ENCODE results near the gene GATB.
A peak's percentile ranks its signal among the peaks of the same experiment; 100 is the strongest.
"Not testable (repeated sequence)": the region's sequence is repeated elsewhere in the genome, so short reads cannot be mapped to it uniquely, and the experiment has no call there.

GATB gene

DNA sequence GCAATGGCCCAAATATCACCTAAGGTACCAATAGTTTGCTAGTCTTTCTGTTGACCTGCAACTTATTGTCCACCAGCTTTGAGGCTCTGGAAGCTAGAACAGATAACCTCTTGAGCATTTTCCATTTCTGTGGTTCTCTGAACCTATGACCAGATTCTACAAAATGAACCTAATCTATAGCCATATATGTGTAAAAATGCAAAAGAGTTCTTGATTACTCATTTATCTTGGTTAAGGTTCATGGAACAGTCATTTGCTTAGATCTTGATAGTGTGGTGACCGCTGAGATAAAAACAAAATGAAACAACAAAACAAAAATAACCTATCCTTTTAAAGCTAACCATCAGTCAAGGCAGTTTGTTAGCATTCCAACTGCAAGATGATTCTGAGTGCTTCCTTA, 9.3 kb upstream of the GATB start:
- H3K27me3 Mint-ChIP-seq: peaks cover 20% of the 10 kb centered on the region
- no peak overlapping the region for H3K4me3 Mint-ChIP-seq
- H3K36me3 Mint-ChIP-seq (ENCODE audit: low read depth): peaks cover 4% of the 10 kb centered on the region

DNA sequence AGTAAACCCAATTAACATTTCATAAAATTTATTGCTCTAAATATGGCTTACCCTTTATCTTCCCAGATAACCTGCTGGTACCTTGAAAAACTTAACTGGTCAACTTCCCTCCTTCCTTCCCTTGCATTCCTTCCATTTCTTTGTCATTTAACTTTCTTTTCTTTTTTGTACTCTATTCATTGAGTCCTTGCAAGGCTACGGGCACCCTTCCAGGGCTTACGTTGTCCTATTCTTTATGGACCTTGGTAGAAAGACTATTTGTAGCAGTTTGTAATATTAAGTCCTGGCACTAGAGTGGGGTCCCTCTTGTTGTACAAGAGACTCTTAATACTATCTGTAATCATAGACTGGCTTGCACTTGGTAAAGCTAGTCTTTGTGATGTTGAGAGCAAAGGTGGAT, 8.0 kb upstream of the GATB start:
- H3K9me3 Mint-ChIP-seq: peaks cover 3% of the 10 kb centered on the region
- H3K27me3 Mint-ChIP-seq: peaks cover 15% of the 10 kb centered on the region
- no peak overlapping the region for H3K27ac Mint-ChIP-seq
- no peaks in the 10 kb centered on the region for H3K36me3 Mint-ChIP-seq (ENCODE audit: low read depth)
- no peak overlapping the region for H3K4me3 Mint-ChIP-seq
- no peaks in the 10 kb centered on the region for H3K4me1 Mint-ChIP-seq (ENCODE audit: low read depth)

More for the DNA sequence above, 9.3 kb upstream of the GATB start:
- Mint-ChIP-seq H3K4me1 (ENCODE audit: low read depth) (no peaks in the 10 kb centered on the region), H3K9me3 (peaks cover 13% of the 10 kb centered on the region), H3K27ac (no peak overlapping the region)

DNA sequence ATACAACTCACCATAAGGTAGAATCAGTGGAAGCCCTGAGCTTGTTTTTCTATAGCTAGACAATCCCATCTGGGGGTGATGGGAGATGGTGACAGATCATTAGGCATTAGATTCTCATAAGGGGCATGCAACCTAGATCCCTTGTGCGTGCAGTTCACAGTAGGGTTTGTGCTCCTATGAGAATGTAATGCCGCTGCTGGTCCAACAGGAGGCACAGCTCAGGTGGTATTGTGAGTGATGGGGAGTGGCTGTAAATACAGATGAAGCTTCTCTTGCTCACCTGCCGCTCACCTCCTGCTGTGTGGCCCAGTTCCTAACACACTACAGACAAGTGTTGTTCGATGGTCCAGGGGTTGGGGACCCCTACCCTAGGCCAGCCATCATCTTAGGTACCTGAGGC, 5.9 kb upstream of the GATB start:
- Mint-ChIP-seq H3K4me1 (ENCODE audit: low read depth) (peaks cover 1% of the 10 kb centered on the region), H3K27ac (no peak overlapping the region), H3K27me3 (peaks cover 15% of the 10 kb centered on the region), H3K36me3 (ENCODE audit: low read depth) (no peaks in the 10 kb centered on the region), H3K4me3 (no peak overlapping the region), H3K9me3 (peaks cover 3% of the 10 kb centered on the region)

DNA sequence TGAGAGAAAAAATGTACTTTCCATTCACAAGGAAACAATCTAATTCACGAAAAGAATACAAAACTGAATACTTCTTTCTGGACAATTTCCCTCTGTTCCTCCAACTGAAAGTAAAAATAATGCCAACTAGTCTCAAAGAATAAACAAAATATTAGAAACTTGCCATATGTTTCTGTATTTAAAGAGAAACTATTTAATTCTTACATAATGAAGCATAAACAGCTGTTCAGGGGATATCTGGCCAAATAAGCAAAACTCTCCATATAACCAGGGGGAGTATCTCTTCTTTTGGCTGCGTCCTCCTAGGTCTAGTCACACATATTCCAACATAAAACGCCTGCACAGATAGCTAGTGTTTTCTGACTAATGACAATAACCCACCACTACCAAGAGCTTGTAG, 805 bp downstream of the GATB start:
- H3K4me3 Mint-ChIP-seq: peak overlapping the region; percentile 100
- peak overlapping the region; percentile 99 for H3K27ac Mint-ChIP-seq
- peaks cover 21% of the 10 kb centered on the region for H3K36me3 Mint-ChIP-seq (ENCODE audit: low read depth)
- H3K27me3 Mint-ChIP-seq: no peaks in the 10 kb centered on the region
- peaks cover 8% of the 10 kb centered on the region for H3K9me3 Mint-ChIP-seq
- H3K4me1 Mint-ChIP-seq (ENCODE audit: low read depth): peaks cover 19% of the 10 kb centered on the region

DNA sequence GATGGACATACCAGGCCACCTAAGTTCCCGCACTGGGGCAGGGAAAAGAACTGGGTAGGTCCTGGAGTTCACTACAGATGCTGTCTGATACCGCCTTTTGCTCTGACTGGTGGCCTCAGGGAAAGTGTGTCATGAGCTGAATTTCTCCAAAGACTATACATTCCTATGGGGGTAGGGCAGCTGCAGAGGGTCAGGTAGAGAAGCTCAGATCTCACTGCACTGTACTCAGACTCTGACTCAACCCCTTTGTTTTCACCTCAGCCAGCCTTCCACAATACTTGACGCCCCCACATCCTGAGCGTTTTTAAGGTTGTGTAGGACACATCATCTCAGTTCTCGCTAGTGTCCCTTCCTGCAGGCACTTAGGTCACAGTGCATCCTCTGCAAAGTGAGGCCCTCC, 7.8 kb downstream of the GATB start:
- no peaks in the 10 kb centered on the region for H3K4me1 Mint-ChIP-seq (ENCODE audit: low read depth)
- H3K36me3 Mint-ChIP-seq (ENCODE audit: low read depth): peaks cover 43% of the 10 kb centered on the region
- H3K4me3 Mint-ChIP-seq: no peak overlapping the region
- no peaks in the 10 kb centered on the region for H3K27me3 Mint-ChIP-seq
- H3K27ac Mint-ChIP-seq: no peak overlapping the region
- no peaks in the 10 kb centered on the region for H3K9me3 Mint-ChIP-seq

DNA sequence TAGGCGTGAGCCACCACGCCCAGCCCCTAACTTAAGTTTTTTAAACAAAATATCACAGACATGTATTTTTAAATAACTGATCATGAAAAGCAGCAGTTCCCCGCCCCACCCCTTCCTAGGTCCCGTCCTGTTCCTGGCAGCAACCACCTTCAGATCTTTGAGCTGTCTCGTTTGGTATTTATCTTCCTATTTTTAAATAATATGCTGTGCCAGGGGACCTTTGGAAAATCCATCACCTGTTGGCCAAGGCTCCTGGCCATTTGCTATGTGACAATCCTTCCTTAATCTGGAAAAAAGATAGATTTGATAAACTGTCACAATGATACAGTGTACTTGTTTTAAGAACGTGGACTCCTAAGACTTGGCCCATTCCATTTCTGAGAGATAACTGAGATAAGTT, 10.7 kb downstream of the GATB start:
- no peaks in the 10 kb centered on the region for H3K9me3 Mint-ChIP-seq
- H3K27ac Mint-ChIP-seq: no peak overlapping the region
- H3K4me3 Mint-ChIP-seq: no peak overlapping the region
- peaks cover 32% of the 10 kb centered on the region for H3K36me3 Mint-ChIP-seq (ENCODE audit: low read depth)
- H3K4me1 Mint-ChIP-seq (ENCODE audit: low read depth): no peaks in the 10 kb centered on the region
- H3K27me3 Mint-ChIP-seq: no peaks in the 10 kb centered on the region

DNA sequence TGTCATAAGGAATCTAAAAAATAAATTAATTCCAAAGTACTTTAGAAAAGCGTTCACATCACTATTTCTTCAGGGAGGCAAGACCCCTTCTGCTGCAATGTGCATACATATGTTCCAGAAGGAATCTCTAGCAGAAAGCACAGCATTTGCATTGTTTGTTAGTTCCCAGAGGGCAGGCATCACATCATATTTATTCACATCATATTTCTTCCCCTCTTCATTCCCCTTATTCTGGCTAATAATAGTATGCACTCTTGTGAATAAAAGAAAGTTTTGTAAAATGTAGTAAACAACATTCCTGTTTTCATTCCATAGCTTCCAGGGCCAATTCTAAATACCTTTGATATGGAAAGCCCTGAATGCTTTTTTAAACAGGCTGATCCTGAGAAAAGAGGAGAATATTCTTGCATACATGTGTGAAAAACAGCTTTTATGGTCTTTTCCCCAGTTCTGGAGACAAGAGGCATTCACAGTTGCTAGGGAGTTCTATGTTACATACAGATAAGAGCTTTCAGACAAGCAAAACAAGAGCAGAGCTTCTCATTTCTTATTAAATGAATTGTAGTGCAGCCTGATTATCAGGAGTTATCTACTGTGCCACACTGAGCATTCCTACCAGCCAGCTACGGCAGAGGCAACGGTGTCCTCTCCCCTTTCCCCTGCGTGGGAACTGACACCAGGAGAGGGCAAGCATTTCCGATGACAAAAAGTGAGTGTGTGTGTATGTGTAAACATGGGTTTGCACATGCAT, 15.2 kb downstream of the GATB start:
- peaks cover 6% of the 10 kb centered on the region for H3K4me1 Mint-ChIP-seq (ENCODE audit: low read depth)
- H3K27ac Mint-ChIP-seq: no peak overlapping the region
- peaks cover 20% of the 10 kb centered on the region for H3K36me3 Mint-ChIP-seq (ENCODE audit: low read depth)
- no peak overlapping the region for H3K4me3 Mint-ChIP-seq
- H3K9me3 Mint-ChIP-seq: no peaks in the 10 kb centered on the region
- H3K27me3 Mint-ChIP-seq: no peaks in the 10 kb centered on the region

DNA sequence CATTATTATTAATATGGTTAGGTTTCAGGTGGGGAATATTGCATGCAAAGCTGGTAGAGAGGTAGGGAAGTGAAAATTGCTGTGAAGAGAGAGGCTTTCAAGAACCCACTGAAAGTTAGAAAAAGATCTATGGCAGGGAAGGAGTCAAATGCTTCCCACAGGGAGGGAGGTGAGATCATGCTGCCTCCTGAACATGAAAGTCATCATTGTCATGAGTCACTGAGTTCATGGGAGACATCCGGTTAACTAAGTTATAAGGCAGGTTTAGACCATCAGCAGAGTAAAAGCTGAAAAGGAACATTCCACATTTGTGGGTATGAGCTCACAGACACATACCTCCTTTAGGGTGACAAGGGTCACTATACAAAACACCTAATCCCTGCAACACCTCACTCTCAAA, 16.2 kb downstream of the GATB start:
- Mint-ChIP-seq H3K9me3 (no peaks in the 10 kb centered on the region), H3K4me3 (no peak overlapping the region), H3K27me3 (no peaks in the 10 kb centered on the region), H3K27ac (no peak overlapping the region), H3K4me1 (ENCODE audit: low read depth) (peaks cover 6% of the 10 kb centered on the region), H3K36me3 (ENCODE audit: low read depth) (peaks cover 26% of the 10 kb centered on the region)

DNA sequence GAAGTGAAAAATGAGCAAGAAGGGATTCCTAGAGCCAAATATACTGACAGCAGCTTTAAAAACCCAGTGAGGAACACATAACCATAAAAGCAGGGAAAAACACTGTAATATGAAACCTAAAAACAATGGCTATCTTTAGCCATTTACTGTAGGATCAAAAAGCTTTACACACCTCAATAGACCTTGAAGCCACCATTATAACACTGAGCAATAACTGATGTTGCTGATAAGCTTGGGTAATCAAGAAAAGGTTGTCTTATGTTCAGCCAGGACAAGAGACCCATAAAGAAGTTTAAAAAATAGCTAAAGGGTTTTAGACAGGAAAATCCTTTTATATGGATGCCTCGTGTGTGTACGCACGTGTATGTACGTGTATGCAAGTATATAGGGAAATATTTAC, 16.9 kb downstream of the GATB start:
- Mint-ChIP-seq H3K27me3 (no peaks in the 10 kb centered on the region), H3K4me3 (no peak overlapping the region), H3K9me3 (peaks cover under 1% of the 10 kb centered on the region), H3K36me3 (ENCODE audit: low read depth) (peaks cover 32% of the 10 kb centered on the region), H3K4me1 (ENCODE audit: low read depth) (peaks cover 6% of the 10 kb centered on the region), H3K27ac (no peak overlapping the region)

DNA sequence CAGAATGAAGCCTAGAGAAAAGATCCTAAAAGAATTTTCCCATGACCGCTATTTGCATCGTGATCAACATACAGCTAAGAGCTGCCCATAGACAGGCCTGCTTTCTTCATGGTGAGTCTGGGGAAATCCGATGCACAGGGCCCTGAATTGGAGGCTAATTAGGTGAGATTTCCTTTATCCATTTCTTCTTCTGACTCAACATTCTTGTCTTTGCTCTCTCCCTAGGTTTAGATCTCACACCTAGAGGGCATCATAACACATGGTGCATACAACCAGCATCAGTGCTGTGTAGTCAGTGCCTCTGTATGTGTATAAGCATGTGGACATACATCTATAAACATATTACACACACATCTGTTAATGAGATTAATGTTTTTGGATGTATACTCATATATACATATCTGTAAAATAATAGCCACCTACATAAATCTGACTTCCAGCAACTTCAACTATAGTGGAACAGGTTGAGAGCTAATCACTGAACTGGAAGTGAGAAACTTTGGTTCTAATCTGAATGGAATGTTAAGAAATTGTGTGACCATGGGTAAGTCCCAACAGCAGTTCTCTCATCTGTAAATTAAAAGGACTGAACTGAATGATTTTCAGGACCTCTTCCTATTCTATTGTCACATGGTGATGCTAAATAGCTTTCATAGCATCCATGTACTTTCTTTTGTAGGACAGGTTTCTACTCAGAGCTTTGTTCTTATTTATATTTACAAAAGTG, 17.5 kb downstream of the GATB start:
- Mint-ChIP-seq H3K9me3 (peaks cover 6% of the 10 kb centered on the region), H3K4me3 (no peak overlapping the region), H3K4me1 (ENCODE audit: low read depth) (peaks cover 6% of the 10 kb centered on the region), H3K36me3 (ENCODE audit: low read depth) (peaks cover 38% of the 10 kb centered on the region), H3K27me3 (no peaks in the 10 kb centered on the region), H3K27ac (no peak overlapping the region)

DNA sequence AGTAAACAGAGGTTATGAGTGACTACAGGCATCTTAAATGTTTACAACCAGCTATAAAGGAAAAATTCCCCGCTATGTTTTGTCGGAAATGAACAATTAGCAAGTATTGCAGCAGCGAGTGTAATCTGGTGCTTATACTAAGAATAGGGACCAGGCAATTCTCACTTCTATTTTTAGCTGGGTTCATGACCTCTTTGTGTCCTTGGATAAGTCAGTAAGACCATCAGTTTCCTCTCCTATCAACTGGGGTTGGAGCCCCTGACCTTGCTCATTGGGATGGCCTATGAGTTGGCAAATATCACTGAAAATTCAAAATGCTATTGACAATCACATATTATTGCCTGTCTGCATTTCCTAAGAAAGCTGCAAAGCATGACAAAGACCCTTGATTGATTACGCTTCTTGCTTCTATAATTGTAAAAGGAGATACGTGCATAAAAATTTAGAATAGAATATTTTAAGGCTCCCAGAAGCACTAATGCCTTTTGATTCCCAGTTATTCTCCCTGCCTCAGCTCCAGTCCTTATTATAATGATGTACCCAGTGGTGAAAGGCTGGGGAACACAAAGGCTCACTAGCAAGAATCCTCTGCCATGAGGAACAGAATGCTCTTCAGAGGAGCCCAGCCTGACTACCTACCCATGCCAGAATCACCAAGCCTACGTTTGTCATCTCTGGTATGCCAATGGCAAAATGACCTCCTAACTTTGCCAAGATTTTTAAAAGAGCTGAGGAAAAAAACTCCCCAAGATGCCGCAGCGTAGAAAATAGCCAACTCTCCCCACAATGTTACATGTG, 21.9 kb downstream of the GATB start:
- Mint-ChIP-seq H3K36me3 (ENCODE audit: low read depth) (peaks cover 65% of the 10 kb centered on the region), H3K4me1 (ENCODE audit: low read depth) (no peaks in the 10 kb centered on the region), H3K9me3 (peaks cover 29% of the 10 kb centered on the region), H3K27me3 (no peaks in the 10 kb centered on the region), H3K27ac (no peak overlapping the region), H3K4me3 (no peak overlapping the region)

DNA sequence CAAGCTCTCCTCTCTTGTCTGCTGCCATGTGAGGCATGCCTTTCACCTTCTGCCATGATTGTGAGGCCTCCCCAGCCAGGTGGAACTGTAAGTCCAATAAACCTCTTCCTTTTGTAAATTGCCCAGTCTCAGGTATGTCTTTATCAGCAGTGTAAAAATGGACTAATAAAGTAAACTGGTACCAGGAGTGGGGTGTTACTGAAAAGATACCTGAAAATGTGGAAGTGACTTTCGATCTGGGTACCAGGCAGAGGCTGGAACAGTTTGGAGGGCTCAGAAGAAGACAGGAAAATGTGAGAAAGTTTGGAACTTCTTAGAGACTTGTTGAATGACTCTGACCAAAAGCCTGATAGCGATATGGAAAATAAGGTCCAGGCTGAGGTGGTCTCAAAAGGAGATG, 24.0 kb downstream of the GATB start:
- H3K9me3 Mint-ChIP-seq: peaks cover 29% of the 10 kb centered on the region
- H3K36me3 Mint-ChIP-seq (ENCODE audit: low read depth): peaks cover 64% of the 10 kb centered on the region
- H3K27ac Mint-ChIP-seq; H3K4me3 Mint-ChIP-seq; H3K27me3 Mint-ChIP-seq; H3K4me1 Mint-ChIP-seq (ENCODE audit: low read depth): not testable (repeated sequence)

DNA sequence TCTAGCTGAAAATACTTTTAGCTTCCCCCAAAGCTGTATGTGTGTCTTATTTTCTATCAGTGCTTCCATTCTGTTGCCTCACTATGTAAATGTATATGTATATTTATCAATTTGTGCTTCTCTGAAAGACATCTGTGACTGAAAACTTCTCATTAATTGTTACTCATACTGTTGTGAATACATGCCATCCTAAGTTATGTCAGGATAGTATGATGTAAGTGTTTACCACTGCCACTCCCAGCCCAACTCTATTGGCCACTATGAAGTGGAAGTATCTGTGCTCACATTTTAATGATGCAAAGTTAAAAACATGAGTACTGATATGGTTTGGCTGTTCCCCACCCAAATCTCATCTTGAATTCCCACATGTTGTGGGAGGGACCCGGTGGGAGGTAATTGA, 24.4 kb downstream of the GATB start:
- no peak overlapping the region for H3K4me3 Mint-ChIP-seq

DNA sequence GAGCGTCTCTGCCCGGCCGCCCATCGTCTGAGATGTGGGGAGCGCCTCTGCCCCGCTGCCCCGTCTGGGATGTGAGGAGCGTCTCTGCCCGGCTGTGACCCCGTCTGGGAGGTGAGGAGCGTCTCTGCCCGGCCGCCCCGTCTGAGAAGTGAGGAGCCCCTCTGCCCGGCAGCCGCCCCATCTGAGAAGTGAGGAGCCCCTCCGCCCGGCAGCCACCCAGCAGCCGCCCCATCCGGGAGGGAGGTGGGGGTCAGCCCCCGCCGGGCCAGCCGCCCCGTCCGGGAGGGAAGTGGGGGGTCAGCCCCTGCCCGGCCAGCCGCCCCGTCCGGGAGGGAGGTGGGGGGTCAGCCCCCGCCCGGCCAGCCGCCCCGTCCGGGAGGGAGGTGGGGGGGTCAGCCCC, 29.1 kb downstream of the GATB start:
- H3K27me3 Mint-ChIP-seq; H3K27ac Mint-ChIP-seq; H3K4me1 Mint-ChIP-seq (ENCODE audit: low read depth); H3K4me3 Mint-ChIP-seq: not testable (repeated sequence)
- H3K9me3 Mint-ChIP-seq: peaks cover 11% of the 10 kb centered on the region
- H3K36me3 Mint-ChIP-seq (ENCODE audit: low read depth): peaks cover 21% of the 10 kb centered on the region

More for the DNA sequence above, 24.4 kb downstream of the GATB start:
- Mint-ChIP-seq H3K36me3 (ENCODE audit: low read depth) (peaks cover 60% of the 10 kb centered on the region), H3K27me3 (no peaks in the 10 kb centered on the region), H3K9me3 (peaks cover 29% of the 10 kb centered on the region), H3K27ac (no peak overlapping the region), H3K4me1 (ENCODE audit: low read depth) (no peaks in the 10 kb centered on the region)
